ENCODE measurements around the gene FKBP8. TPM values are rescaled to one million over a fixed set of nuclear protein-coding genes. Genes with fewer than 3 reads are reported as not detected.

FKBP8 gene
- polyA plus RNA-seq, 1 donor from 2014 or later: 183 TPM

GRCh38 chr19:18483119-18483890 lies 60.1 kb downstream of the FKBP8 start:
- TF ChIP-seq TAF1 (IDR thresholded peaks at IDR 0.05; ENCODE audit: low read depth) (no peak), EZH2 (IDR thresholded peaks at IDR 0.05; ENCODE audit: borderline replicate concordance, insufficient read depth, low read length, poor library complexity, severe bottlenecking) (no peak), REST (IDR thresholded peaks at IDR 0.05; ENCODE audit: borderline replicate concordance) (no peak), RAD21 (conservative IDR thresholded peaks at IDR 0.05) (no peak), SMC3 (conservative IDR thresholded peaks at IDR 0.05; ENCODE audit: poor library complexity) (no peak), EP300 (conservative IDR thresholded peaks at IDR 0.05; ENCODE audit: poor library complexity, severe bottlenecking) (no peak), POLR2AphosphoS5 (IDR thresholded peaks at IDR 0.05) (no peak), MXI1 (conservative IDR thresholded peaks at IDR 0.05; ENCODE audit: poor library complexity, severe bottlenecking) (no peak), CTCF (IDR thresholded peaks at IDR 0.05; ENCODE audit: poor library complexity, severe bottlenecking) (no peak)
- Histone ChIP-seq H3F3A (ENCODE audit: insufficient read depth, low read length, poor library complexity, severe bottlenecking) (no peaks in the 10 kb centered on the region), H3K4me2 (ENCODE audit: low read length) (no peak overlapping the region), H3K27me3 (ENCODE audit: insufficient read depth, low read depth, low read length) (no peaks in the 10 kb centered on the region), H3K9ac (ENCODE audit: low read length) (no peak overlapping the region), H3K27ac (ENCODE audit: low read length) (no peak overlapping the region), H2AFZ (ENCODE audit: low read depth, low read length) (no peak overlapping the region), H4K20me1 (ENCODE audit: insufficient read depth) (no peaks in the 10 kb centered on the region), H3K9me2 (ENCODE audit: insufficient read depth, low read length) (no peaks in the 10 kb centered on the region), H3K79me2 (replicated peaks; ENCODE audit: insufficient read depth, low read length) (no peaks in the 10 kb centered on the region), H3K4me3 (ENCODE audit: low read length) (no peak overlapping the region), H3K36me3 (ENCODE audit: insufficient read depth, low read length) (no peaks in the 10 kb centered on the region), H3K9me3 (ENCODE audit: low read length) (no peaks in the 10 kb centered on the region)

Other genes starting within 250 kb of the FKBP8 start
- 382 and 410 TPM in 2 replicates for gene LSM4, start 220.5 kb downstream of the FKBP8 start, polyA plus RNA-seq
- gene PGPEP1, start 203.0 kb downstream of the FKBP8 start, polyA plus RNA-seq: 5.9 and 10.9 TPM in 2 replicates
- 1.6 TPM in 1 of 2 replicates, not detected in the other for gene GDF15, start 157.4 kb downstream of the FKBP8 start, polyA plus RNA-seq
- not detected in 2 replicates for gene LRRC25, start 146.0 kb downstream of the FKBP8 start, polyA plus RNA-seq
- 148 and 166 TPM in 2 replicates for gene SSBP4, start 124.2 kb downstream of the FKBP8 start, polyA plus RNA-seq
- 123 and 164 TPM in 2 replicates for gene ISYNA1, start 105.4 kb downstream of the FKBP8 start, polyA plus RNA-seq
- gene ELL, start 21.5 kb downstream of the FKBP8 start, polyA plus RNA-seq: 7.2 and 8.8 TPM in 2 replicates
- gene KXD1, start 14.3 kb upstream of the FKBP8 start, polyA plus RNA-seq: 55.8 and 78.1 TPM in 2 replicates
- 709 and 765 TPM in 2 replicates for gene UBA52, start 28.3 kb upstream of the FKBP8 start, polyA plus RNA-seq
- gene REX1BD, start 45.2 kb upstream of the FKBP8 start, polyA plus RNA-seq: 214 and 277 TPM in 2 replicates
- gene CRLF1, start 63.2 kb upstream of the FKBP8 start, polyA plus RNA-seq: 3.3 and 14.2 TPM in 2 replicates
- gene TMEM59L, start 69.3 kb upstream of the FKBP8 start, polyA plus RNA-seq: 138 and 173 TPM in 2 replicates
- 4.7 and 8.0 TPM in 2 replicates for gene KLHL26, start 93.5 kb upstream of the FKBP8 start, polyA plus RNA-seq
- gene CRTC1, start 140.1 kb upstream of the FKBP8 start, polyA plus RNA-seq: 10.4 and 14.4 TPM in 2 replicates
- gene COMP, start 247.7 kb upstream of the FKBP8 start, polyA plus RNA-seq: not detected in 2 replicates

Measured in neural cell (in vitro differentiated cells).